NCI-H82 treated with DMSO at 0.1 percent for 48 hours (cell line): ENCODE measurements around the gene ACTL7B.
"Not testable (repeated sequence)": the region's sequence is repeated elsewhere in the genome, so short reads cannot be mapped to it uniquely, and the experiment has no call there.

Experiments used
- DNase-seq: peaks from one replicate; lab custom pipeline; 2025; ENCODE audit not compliant: unreplicated experiment; lab: John Stamatoyannopoulos, UW

The ACTL7B gene

DNA sequence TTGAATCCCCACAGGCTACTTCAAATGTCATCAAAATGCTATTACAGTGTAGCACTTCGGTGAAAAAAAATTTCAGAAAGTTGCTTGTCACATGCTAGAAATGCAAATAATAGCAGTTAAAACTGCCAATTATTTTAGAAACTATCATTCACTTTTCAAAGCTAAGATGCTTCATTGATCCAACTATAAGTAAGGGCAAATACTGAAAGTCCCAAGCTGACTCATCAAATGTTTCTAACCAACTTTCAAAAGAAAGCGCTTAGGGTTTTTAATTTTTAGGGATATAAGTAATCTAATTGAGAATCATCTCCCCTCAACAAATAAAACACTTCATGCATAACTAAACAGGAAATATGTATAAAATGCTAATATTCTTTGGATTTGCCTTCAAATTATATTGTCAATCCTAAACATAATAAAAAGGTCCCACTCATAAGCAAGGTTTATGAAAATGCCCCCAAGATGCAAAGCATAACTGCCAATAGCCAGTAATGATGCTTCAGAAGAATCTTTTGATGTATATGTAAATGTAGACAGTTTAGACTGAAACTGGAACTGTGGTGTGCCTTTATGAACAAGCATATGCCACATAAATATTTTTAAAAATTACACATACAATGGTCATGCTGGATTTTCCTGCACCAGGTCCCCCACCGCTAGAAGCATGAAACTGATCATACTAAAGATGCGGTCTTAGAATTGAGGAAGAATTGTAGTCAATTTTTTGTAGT, 18.4 kb upstream of the ACTL7B start:
- no peak for DNase-seq

- DNase-seq = no peak
Measured at GRCh38 chr9:108869092-108869725, 13.4 kb upstream of the ACTL7B start.

DNA sequence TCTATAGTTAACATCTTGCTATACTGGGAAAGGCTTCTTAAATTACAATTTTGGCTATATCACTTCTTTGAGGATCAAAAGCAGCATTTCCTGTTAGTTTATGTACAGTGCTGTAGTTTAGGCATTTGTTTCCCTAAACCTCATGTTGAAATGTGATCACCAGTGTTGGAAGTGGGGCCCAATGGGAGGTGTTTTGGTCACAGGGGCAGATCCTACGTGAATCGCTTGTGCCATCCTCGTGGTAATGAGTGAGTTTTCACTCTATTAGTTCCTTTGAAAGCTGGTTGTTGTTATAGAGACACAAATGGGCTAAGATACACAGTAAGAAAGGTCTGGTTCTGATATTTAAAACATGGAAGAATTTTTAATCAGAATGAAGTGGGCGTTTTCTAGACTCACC, 12.0 kb upstream of the ACTL7B start:
- DNase-seq = no peak

DNA sequence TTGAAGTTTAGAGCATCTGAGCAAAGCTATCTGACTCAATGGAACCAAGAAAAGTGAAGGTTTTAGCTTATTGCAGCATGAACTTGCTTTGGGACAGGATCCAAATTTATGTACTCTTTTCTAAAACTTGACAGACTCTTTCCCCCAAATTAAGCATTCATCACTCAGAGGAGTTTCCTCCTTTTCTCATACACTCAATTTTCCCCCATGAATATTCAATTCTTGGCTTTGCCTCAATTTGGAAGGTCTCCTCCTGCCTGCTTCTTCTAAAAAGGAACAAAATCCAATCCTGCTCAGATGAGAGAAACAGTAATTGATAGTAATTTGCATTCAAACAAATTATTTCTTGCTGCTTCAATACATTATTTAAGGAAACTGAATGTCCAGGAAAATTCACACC, 11.3 kb upstream of the ACTL7B start:
- no peak for DNase-seq

DNA sequence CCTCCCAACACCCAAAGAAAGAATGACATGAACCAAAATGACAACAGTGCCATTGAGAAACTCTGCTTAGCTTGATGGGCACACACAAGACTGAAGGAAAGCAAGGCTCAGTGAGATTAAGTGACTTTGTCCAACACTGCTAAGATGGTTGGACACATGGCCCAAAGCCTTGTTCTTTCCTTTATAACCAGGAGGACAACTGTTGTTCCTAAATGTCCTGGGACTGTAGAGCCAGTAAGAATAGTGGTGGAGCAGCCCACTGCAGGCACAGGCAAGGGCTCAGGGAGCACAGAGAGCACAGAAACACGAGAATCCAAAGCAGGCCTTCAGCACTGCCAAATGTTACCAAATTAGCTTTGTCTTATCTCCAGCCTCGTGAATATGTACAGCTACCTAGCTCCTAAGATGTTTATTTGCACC, 10.2 kb upstream of the ACTL7B start:
- no peak for DNase-seq

GRCh38 chr9:108865037-108865436, 9.3 kb upstream of the ACTL7B start:
- DNase-seq = no peak

DNA sequence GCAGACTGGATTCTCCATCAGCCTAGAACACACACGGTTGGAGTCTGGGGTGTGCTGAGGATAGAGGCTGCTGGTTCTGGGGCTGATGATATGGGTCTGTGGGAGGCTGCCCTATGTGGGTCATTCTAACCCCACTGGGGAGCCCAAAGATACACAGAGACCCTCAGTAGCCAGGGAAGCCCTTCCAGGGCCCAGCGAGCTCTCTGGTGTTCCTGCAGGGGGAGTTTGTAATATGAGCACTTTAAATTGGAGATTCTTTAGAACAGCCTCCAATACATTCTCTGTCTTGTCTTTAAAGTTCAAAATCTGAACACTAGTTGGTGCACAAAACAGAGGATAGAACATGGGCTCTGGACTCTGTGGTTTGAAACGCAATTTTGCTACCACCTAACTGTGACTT, 8.7 kb upstream of the ACTL7B start:
- no peak for DNase-seq

DNA sequence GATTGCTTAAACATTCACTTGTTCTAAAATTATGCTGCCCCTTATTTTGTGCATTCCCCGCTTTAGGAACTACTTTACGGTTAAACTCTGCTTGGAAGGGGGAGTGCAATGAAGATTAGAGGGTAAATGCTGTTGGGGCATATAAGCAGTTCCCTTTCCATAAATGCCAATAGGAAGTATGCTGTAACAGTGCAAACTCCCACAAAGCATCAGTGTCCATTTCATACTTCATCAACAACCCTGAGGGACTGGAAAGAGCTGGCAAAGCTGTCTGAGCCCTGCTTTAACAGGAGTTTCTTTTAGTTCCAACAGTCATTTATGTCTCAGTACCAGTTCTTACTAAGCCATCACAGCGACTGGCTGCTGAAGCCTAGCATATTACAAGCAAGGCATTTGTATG, 8.1 kb upstream of the ACTL7B start:
- no peak for DNase-seq

GRCh38 chr9:108861997-108862396, 6.2 kb upstream of the ACTL7B start, which contains the start of gene ACTL7A:
Gene ACTL7A (plus strand): TSS chr9:108862266. CDS start chr9:108862323, 57 bp downstream.
- no peak for DNase-seq

DNA sequence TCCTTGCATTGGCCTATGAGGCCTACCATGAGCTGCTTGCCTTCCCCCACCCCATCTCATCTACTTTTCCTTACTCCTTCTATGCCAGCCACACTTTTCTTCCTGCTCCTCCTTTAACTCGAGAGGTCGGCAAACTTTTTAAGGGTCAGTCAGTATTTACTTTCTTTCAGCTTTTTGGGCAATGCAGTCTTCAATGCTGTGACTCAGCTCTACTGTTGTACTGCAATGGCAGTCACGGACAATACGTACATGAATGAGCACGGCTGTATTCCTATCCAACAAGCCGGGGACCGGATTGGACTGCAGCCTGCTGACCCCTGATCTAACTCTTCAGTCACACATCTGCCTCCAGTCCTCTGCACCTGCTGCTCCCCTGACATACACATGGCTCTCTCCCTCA, 5.7 kb upstream of the ACTL7B start:
- DNase-seq = no peak

- no peak for DNase-seq
Measured at GRCh38 chr9:108860764-108861163, 5.0 kb upstream of the ACTL7B start.

GRCh38 chr9:108860354-108860753, 4.6 kb upstream of the ACTL7B start:
- DNase-seq = no peak

DNA sequence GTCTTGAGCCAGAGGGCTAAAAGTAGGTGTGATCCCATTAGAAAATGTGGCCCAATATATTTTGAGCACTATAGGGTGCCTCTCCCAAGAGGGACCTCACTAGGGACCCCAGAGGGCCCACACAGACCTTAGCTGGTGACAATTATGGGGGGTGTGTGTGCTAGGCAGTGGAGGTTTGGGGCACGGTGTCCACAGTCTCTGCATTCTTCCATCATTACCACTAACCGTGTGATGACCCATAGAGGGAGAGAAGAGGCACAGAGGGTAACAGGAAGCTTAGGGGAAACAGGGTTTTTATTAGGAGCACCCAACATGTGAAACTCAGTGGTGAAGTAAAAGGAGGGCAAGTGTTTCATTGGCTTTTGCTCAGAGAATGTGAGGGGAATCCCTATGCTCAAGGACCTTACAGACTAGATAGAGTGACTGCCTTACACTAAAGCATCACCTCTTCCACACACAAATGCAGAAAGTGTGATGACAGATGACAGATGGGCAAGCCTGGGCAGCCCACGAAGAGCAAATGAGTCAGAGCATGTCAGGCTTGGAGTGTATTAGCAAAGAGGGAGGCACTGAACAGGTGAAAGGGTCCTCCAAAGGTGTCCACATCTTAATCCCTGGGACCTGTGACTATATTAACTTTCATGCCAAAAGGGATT, 3.8 kb upstream of the ACTL7B start:
- DNase-seq = no peak

DNA sequence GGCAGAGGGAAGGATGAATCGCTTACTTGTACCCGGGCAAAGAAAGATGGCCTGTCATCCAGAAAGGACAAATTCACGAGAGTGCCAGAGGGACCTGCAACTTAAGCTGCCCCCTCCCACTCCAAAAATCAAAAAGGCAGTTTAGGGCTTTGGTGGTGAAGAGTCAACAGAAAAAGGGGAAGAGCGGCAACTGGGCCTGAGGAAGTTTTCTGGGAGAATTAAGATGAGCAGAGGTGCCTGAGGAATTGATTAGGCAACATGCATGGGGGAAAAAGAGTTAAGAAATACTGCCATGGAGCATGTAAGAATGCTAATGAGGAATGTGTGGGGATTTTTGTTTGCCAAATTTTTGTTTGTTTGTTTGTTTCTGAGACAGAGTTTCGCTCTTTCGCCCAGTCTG, 1.8 kb upstream of the ACTL7B start:
- no peak for DNase-seq

GRCh38 chr9:108855529-108855886, 278 bp downstream of the ACTL7B start:
- DNase-seq = no peak

GRCh38 chr9:108854641-108855528, 901 bp downstream of the ACTL7B start:
- DNase-seq = no peak

- DNase-seq = no peak
Measured at GRCh38 chr9:108854094-108854493, 1.7 kb downstream of the ACTL7B start.

GRCh38 chr9:108852079-108852478, 3.7 kb downstream of the ACTL7B start:
- DNase-seq = no peak

- no peak for DNase-seq
Measured at GRCh38 chr9:108851138-108851537, 4.6 kb downstream of the ACTL7B start.

DNA sequence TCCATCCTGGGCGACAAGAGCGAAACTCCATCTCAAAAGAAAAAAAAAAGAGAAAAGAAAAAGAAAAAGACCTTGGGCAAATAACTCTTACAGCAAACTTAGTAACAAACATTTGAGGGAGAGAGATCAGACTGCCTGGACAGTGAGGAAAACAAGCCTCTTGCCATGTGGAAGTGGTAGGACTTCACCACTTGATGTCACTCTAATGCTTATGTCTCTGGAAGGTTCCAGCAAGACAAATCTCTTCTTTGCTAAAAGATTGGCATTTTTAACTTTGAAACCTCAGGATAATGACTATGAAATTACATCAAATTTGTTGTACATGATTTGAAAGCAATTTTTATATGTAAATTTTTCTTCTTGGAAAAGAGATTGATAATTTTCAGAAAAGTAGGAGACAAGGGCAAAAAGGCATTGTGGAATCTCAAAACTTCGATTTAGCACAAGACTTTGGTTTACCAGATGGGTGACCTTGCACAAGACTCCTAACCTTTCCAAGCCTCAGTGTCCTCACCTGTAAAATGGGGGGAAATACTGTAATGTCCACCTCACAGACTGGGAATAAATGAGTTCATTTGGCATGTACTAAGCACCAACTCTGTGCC, 5.4 kb downstream of the ACTL7B start:
- no peak for DNase-seq

- not testable (repeated sequence) for DNase-seq
Measured at GRCh38 chr9:108848296-108848695, 7.5 kb downstream of the ACTL7B start.
